HG02884 (cell line): ENCODE results near the gene LRIF1.
"Not testable (repeated sequence)": the region's sequence is repeated elsewhere in the genome, so short reads cannot be mapped to it uniquely, and the experiment has no call there.

Source experiments
- ATAC-seq: cut with Tn5 transposase; IDR thresholded peaks from one replicate; pipeline ENCODE4 v1.9.1; 2021; ENCODE audit warnings: mild to moderate bottlenecking, moderate library complexity; ENCODE audit not compliant: unreplicated experiment

Gene LRIF1

GRCh38 chr1:110952031-110952430 lies 11.7 kb downstream of the LRIF1 start:
- ATAC-seq = no peak

GRCh38 chr1:110951161-110951560 lies 12.6 kb downstream of the LRIF1 start:
- no peak for ATAC-seq

GRCh38 chr1:110948038-110948810 lies 15.5 kb downstream of the LRIF1 start:
- no peak for ATAC-seq

GRCh38 chr1:110945626-110946025 lies 18.1 kb downstream of the LRIF1 start:
- no peak for ATAC-seq

GRCh38 chr1:110944806-110945205 lies 18.9 kb downstream of the LRIF1 start:
- no peak for ATAC-seq

- no peak for ATAC-seq
These were observed 27.2 kb downstream of the LRIF1 start for GRCh38 chr1:110936567-110936966.

GRCh38 chr1:110931097-110931496 lies 32.6 kb downstream of the LRIF1 start:
- not testable (repeated sequence) for ATAC-seq

- no peak for ATAC-seq
These were observed 34.8 kb downstream of the LRIF1 start for GRCh38 chr1:110928904-110929303.

- no peak for ATAC-seq
These were observed 35.5 kb downstream of the LRIF1 start for GRCh38 chr1:110928191-110928590.

GRCh38 chr1:110927484-110928075 lies 36.1 kb downstream of the LRIF1 start:
- no peak for ATAC-seq

- ATAC-seq = no peak
These were observed 41.8 kb downstream of the LRIF1 start for GRCh38 chr1:110921953-110922352.

GRCh38 chr1:110918016-110918415 lies 45.7 kb downstream of the LRIF1 start:
- no peak for ATAC-seq

- no peak for ATAC-seq
These were observed 46.9 kb downstream of the LRIF1 start for GRCh38 chr1:110916669-110917306.

GRCh38 chr1:110916274-110916668 lies 47.5 kb downstream of the LRIF1 start:
- no peak for ATAC-seq

GRCh38 chr1:110915804-110916203 lies 47.9 kb downstream of the LRIF1 start:
- ATAC-seq = no peak

- no peak for ATAC-seq
These were observed 49.0 kb downstream of the LRIF1 start for GRCh38 chr1:110914676-110915075.

- ATAC-seq = no peak
These were observed 50.9 kb downstream of the LRIF1 start for GRCh38 chr1:110912784-110913183.

GRCh38 chr1:110903853-110904500 lies 59.7 kb downstream of the LRIF1 start:
- no peak for ATAC-seq

GRCh38 chr1:110902820-110903463 lies 60.8 kb downstream of the LRIF1 start:
- no peak for ATAC-seq

- ATAC-seq = no peak
These were observed 64.3 kb downstream of the LRIF1 start for GRCh38 chr1:110899458-110899843.
